ENCODE measurements around the gene ADAM17.
"Not testable (repeated sequence)": the region's sequence is repeated elsewhere in the genome, so short reads cannot be mapped to it uniquely, and the experiment has no call there.

ADAM17 gene

GRCh38 chr2:9555297-9556120 lies at the start of gene ADAM17:
ADAM17 (minus strand) TSS chr2:9555830; CDS start chr2:9555605, 225 bp downstream.
- Histone ChIP-seq H3K27me3 (ENCODE audit: control insufficient read depth in 1 of 2, insufficient read depth in 2 of 2, low read length in 2 of 2) (no peaks in the 10 kb centered on the region), H3K27ac (ENCODE audit: low read depth, low read length) (peak within 1 kb of the TSS; percentile 97), H3K36me3 (ENCODE audit: control insufficient read depth in 1 of 2, insufficient read depth in 2 of 2, low read length in 2 of 2) (no peaks in the 10 kb centered on the region), H3K9me3 (ENCODE audit: control insufficient read depth in 1 of 2, low read length in 2 of 2) (no peaks in the 10 kb centered on the region), H3K4me1 (ENCODE audit: control insufficient read depth in 1 of 2, insufficient read depth in 2 of 2, low read length in 2 of 2) (peaks cover 28 to 34% of the 10 kb centered on the region in 2 donors), H3K9ac (ENCODE audit: low read depth in 1 of 2, low read length in 2 of 2) (peak within 1 kb of the TSS; percentile 84 to 91), H3K4me3 (ENCODE audit: low read depth in 1 of 2, low read length in 2 of 2) (peak within 1 kb of the TSS; percentile 94 to 95)

- no peak overlapping the region for H3K4me3 ChIP-seq (ENCODE audit: low read depth in 1 of 2, low read length in 2 of 2)
- H3K9ac ChIP-seq (ENCODE audit: low read depth in 1 of 2, low read length in 2 of 2), result no peak overlapping the region
- H3K4me1 ChIP-seq (ENCODE audit: control insufficient read depth in 1 of 2, insufficient read depth in 2 of 2, low read length in 2 of 2), result peaks cover 0 to under 1% of the 10 kb centered on the region in 2 donors
- H3K9me3 ChIP-seq (ENCODE audit: control insufficient read depth in 1 of 2, low read length in 2 of 2), result peaks cover 7 to 18% of the 10 kb centered on the region in 2 donors
- peaks cover 14 to 27% of the 10 kb centered on the region in 2 donors for H3K36me3 ChIP-seq (ENCODE audit: control insufficient read depth in 1 of 2, insufficient read depth in 2 of 2, low read length in 2 of 2)
- no peaks in the 10 kb centered on the region for H3K27me3 ChIP-seq (ENCODE audit: control insufficient read depth in 1 of 2, insufficient read depth in 2 of 2, low read length in 2 of 2)
- H3K27ac ChIP-seq (ENCODE audit: low read depth, low read length), result no peak overlapping the region
Observed at GRCh38 chr2:9602412-9602811, 46.8 kb upstream of the ADAM17 start.

- Histone ChIP-seq H3K4me1 (ENCODE audit: control insufficient read depth in 1 of 2, insufficient read depth in 2 of 2, low read length in 2 of 2) (no peaks in the 10 kb centered on the region), H3K27ac (ENCODE audit: low read depth, low read length) (no peak overlapping the region), H3K4me3 (ENCODE audit: low read depth in 1 of 2, low read length in 2 of 2) (no peak overlapping the region), H3K27me3 (ENCODE audit: control insufficient read depth in 1 of 2, insufficient read depth in 2 of 2, low read length in 2 of 2) (no peaks in the 10 kb centered on the region), H3K36me3 (ENCODE audit: control insufficient read depth in 1 of 2, insufficient read depth in 2 of 2, low read length in 2 of 2) (peaks cover 14 to 27% of the 10 kb centered on the region in 2 donors), H3K9ac (ENCODE audit: low read depth in 1 of 2, low read length in 2 of 2) (no peak overlapping the region), H3K9me3 (ENCODE audit: control insufficient read depth in 1 of 2, low read length in 2 of 2) (peaks cover 7 to 18% of the 10 kb centered on the region in 2 donors)
Observed at GRCh38 chr2:9601397-9601796, 45.8 kb upstream of the ADAM17 start.

DNA sequence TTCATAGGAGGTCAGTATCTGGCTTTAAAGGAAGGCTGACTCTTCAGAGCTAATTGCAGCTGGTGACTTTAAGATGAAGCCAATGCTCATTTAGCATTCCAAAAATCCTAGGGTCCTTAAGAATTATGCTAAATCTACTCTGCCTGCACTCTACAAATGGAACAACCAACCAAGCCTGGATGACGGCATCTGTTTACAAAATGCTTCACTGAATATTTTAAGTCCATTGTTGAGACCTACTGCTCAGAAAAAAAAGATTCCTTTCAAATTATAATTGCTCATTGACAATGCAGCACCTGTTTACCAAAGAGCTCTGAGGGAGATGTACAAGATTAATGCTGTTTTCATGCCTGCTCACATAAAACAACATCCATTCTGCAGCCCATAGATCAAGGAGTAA lies 43.8 kb upstream of the ADAM17 start:
- peaks cover 7 to 18% of the 10 kb centered on the region in 2 donors for H3K9me3 ChIP-seq (ENCODE audit: control insufficient read depth in 1 of 2, low read length in 2 of 2)
- no peaks in the 10 kb centered on the region for H3K27me3 ChIP-seq (ENCODE audit: control insufficient read depth in 1 of 2, insufficient read depth in 2 of 2, low read length in 2 of 2)
- H3K36me3 ChIP-seq (ENCODE audit: control insufficient read depth in 1 of 2, insufficient read depth in 2 of 2, low read length in 2 of 2), result peaks cover 14 to 27% of the 10 kb centered on the region in 2 donors
- peaks cover 3% of the 10 kb centered on the region in 2 donors for H3K4me1 ChIP-seq (ENCODE audit: control insufficient read depth in 1 of 2, insufficient read depth in 2 of 2, low read length in 2 of 2)
- no peak overlapping the region for H3K4me3 ChIP-seq (ENCODE audit: low read depth in 1 of 2, low read length in 2 of 2)
- no peak overlapping the region for H3K9ac ChIP-seq (ENCODE audit: low read depth in 1 of 2, low read length in 2 of 2)
- H3K27ac ChIP-seq (ENCODE audit: low read depth, low read length), result no peak overlapping the region

DNA sequence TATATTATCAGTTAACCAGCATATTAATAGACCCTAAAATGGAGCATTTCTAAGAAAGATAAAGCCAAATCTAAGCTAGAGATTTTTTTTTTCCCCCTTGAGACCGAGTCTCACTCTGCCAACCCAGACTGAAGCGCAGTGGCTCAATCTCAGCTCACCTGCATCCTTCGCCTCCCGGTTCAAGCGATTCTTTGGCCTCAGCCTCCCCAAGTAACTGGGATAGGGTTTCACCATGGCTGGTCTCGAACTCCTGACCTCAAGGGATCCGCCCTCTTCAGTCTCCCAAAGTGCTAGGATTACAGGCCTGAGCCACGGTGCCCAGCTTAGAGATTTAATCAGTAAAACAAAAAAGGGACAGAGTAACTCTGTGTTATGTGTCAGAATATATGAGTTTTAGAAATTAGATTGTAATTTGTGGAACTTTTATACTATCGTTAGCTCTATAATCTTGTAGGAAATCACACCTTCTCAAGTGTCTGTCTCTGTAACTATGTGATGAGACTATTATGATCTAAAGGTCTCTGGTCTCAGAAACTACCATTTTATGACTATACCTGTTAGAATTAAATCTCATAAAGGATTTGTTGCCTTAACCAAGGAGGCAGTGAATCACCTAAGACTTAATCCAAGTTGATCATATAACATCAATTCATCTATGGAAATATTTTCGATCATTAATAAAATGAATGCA lies 41.1 kb upstream of the ADAM17 start:
- no peak overlapping the region for H3K4me3 ChIP-seq (ENCODE audit: low read depth in 1 of 2, low read length in 2 of 2)
- no peak overlapping the region for H3K27ac ChIP-seq (ENCODE audit: low read depth, low read length)
- no peaks in the 10 kb centered on the region for H3K27me3 ChIP-seq (ENCODE audit: control insufficient read depth in 1 of 2, insufficient read depth in 2 of 2, low read length in 2 of 2)
- H3K4me1 ChIP-seq (ENCODE audit: control insufficient read depth in 1 of 2, insufficient read depth in 2 of 2, low read length in 2 of 2), result peaks cover 3 to 10% of the 10 kb centered on the region in 2 donors
- H3K36me3 ChIP-seq (ENCODE audit: control insufficient read depth in 1 of 2, insufficient read depth in 2 of 2, low read length in 2 of 2), result peaks cover 14 to 32% of the 10 kb centered on the region in 2 donors
- H3K9me3 ChIP-seq (ENCODE audit: control insufficient read depth in 1 of 2, low read length in 2 of 2), result peaks cover 7 to 18% of the 10 kb centered on the region in 2 donors
- H3K9ac ChIP-seq (ENCODE audit: low read depth in 1 of 2, low read length in 2 of 2), result no peak overlapping the region

GRCh38 chr2:9595746-9596145 lies 40.1 kb upstream of the ADAM17 start:
- Histone ChIP-seq H3K36me3 (ENCODE audit: control insufficient read depth in 1 of 2, insufficient read depth in 2 of 2, low read length in 2 of 2) (peaks cover 14 to 31% of the 10 kb centered on the region in 2 donors), H3K27ac (ENCODE audit: low read depth, low read length) (no peak overlapping the region), H3K9me3 (ENCODE audit: control insufficient read depth in 1 of 2, low read length in 2 of 2) (peaks cover 7 to 18% of the 10 kb centered on the region in 2 donors), H3K4me3 (ENCODE audit: low read depth in 1 of 2, low read length in 2 of 2) (no peak overlapping the region), H3K9ac (ENCODE audit: low read depth in 1 of 2, low read length in 2 of 2) (no peak overlapping the region), H3K4me1 (ENCODE audit: control insufficient read depth in 1 of 2, insufficient read depth in 2 of 2, low read length in 2 of 2) (peaks cover 3 to 10% of the 10 kb centered on the region in 2 donors), H3K27me3 (ENCODE audit: control insufficient read depth in 1 of 2, insufficient read depth in 2 of 2, low read length in 2 of 2) (no peaks in the 10 kb centered on the region)

- not testable (repeated sequence) for H3K4me1 ChIP-seq (ENCODE audit: control insufficient read depth in 1 of 2, insufficient read depth in 2 of 2, low read length in 2 of 2); H3K27ac ChIP-seq (ENCODE audit: low read depth, low read length); H3K27me3 ChIP-seq (ENCODE audit: control insufficient read depth in 1 of 2, insufficient read depth in 2 of 2, low read length in 2 of 2); H3K4me3 ChIP-seq (ENCODE audit: low read depth in 1 of 2, low read length in 2 of 2); H3K9ac ChIP-seq (ENCODE audit: low read depth in 1 of 2, low read length in 2 of 2)
- Histone ChIP-seq H3K36me3 (ENCODE audit: control insufficient read depth in 1 of 2, insufficient read depth in 2 of 2, low read length in 2 of 2) (peaks cover 13 to 33% of the 10 kb centered on the region in 2 donors), H3K9me3 (ENCODE audit: control insufficient read depth in 1 of 2, low read length in 2 of 2) (peaks cover 7 to 16% of the 10 kb centered on the region in 2 donors)
Observed at GRCh38 chr2:9595256-9595655, 39.6 kb upstream of the ADAM17 start.

DNA sequence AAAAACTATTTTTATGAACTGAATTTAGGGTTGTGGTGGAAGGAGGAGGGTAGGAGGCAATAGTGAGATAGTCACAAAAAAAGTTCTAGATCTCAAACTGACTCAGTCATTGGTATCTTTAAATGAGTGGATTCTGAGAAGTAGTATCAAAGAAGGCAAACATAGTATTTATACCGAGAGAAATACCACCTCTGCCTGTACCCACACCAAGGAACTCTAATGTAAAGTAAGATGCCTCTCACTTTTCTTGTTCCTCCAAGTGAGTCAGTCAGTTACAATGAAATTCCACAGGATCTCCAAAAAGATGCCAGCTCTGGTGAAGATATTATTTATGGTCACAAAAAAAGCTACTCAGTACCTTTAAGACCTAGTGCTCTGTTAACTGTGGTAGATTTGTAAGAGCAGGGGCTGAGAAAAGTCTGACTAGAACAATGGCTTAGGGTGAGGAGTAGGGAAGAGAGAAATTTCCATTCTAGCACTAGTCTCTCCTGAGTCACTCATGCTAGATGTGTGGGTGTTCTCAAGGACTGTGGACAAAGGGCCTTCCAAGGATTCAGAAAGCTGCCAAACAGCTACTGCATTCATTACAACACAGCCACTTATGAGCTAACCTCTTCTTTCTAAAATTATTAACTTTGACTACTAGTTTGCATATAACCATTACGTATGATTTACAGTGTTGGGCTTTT lies 38.9 kb upstream of the ADAM17 start:
- no peak overlapping the region for H3K9ac ChIP-seq (ENCODE audit: low read depth in 1 of 2, low read length in 2 of 2)
- H3K27ac ChIP-seq (ENCODE audit: low read depth, low read length), result no peak overlapping the region
- no peaks in the 10 kb centered on the region for H3K27me3 ChIP-seq (ENCODE audit: control insufficient read depth in 1 of 2, insufficient read depth in 2 of 2, low read length in 2 of 2)
- H3K9me3 ChIP-seq (ENCODE audit: control insufficient read depth in 1 of 2, low read length in 2 of 2), result peaks cover 5 to 8% of the 10 kb centered on the region in 2 donors
- H3K4me3 ChIP-seq (ENCODE audit: low read depth in 1 of 2, low read length in 2 of 2), result no peak overlapping the region
- H3K4me1 ChIP-seq (ENCODE audit: control insufficient read depth in 1 of 2, insufficient read depth in 2 of 2, low read length in 2 of 2), result peaks cover 3 to 10% of the 10 kb centered on the region in 2 donors
- H3K36me3 ChIP-seq (ENCODE audit: control insufficient read depth in 1 of 2, insufficient read depth in 2 of 2, low read length in 2 of 2), result peaks cover 6 to 32% of the 10 kb centered on the region in 2 donors

DNA sequence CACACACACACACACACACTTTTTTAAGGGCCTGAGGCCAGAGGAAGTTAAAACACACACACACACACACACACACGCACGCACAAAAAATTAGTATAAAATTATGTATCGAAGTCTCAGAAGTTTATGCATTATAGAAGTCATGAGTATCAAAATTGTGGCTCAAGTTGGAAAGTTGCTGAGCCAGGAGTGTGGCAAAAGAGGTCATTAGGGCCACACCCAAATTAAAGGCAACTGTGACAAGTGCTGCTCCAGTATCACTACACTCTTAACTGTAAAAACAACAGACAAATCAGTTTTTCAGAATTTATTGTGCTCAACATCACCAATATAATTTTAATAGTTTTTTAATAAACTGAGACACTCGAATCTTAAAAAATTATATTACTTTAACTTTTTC lies 38.3 kb upstream of the ADAM17 start:
- H3K36me3 ChIP-seq (ENCODE audit: control insufficient read depth in 1 of 2, insufficient read depth in 2 of 2, low read length in 2 of 2), result peaks cover 5 to 31% of the 10 kb centered on the region in 2 donors
- H3K27ac ChIP-seq (ENCODE audit: low read depth, low read length), result no peak overlapping the region
- H3K27me3 ChIP-seq (ENCODE audit: control insufficient read depth in 1 of 2, insufficient read depth in 2 of 2, low read length in 2 of 2), result no peaks in the 10 kb centered on the region
- peaks cover 3 to 10% of the 10 kb centered on the region in 2 donors for H3K4me1 ChIP-seq (ENCODE audit: control insufficient read depth in 1 of 2, insufficient read depth in 2 of 2, low read length in 2 of 2)
- H3K9me3 ChIP-seq (ENCODE audit: control insufficient read depth in 1 of 2, low read length in 2 of 2), result peaks cover 0 to 3% of the 10 kb centered on the region in 2 donors
- no peak overlapping the region for H3K4me3 ChIP-seq (ENCODE audit: low read depth in 1 of 2, low read length in 2 of 2)
- H3K9ac ChIP-seq (ENCODE audit: low read depth in 1 of 2, low read length in 2 of 2), result no peak overlapping the region

Data from duodenal mucosa (tissue), 2 donors.